GM18951 (cell line): ENCODE data around the gene COL25A1.

Source experiments
- POLR2A ChIP-seq: IDR thresholded peaks from 4 replicates; pipeline ENCODE4 v1.6.1; 2011; ENCODE audit warnings: mild to moderate bottlenecking; ENCODE audit not compliant: insufficient read length, insufficient read depth; ENCODE audit errors: extremely low read depth
- in situ Hi-C: fragments of 300-500 bp; cut with MboI; formaldehyde crosslinking; loops from one replicate; pipeline ENCODE4 v1.12.0; 2022; ENCODE audit warnings: low sequenced_read_pairs, mixed read lengths, inconsistent platforms; ENCODE audit not compliant: unreplicated experiment

COL25A1 gene

DNA sequence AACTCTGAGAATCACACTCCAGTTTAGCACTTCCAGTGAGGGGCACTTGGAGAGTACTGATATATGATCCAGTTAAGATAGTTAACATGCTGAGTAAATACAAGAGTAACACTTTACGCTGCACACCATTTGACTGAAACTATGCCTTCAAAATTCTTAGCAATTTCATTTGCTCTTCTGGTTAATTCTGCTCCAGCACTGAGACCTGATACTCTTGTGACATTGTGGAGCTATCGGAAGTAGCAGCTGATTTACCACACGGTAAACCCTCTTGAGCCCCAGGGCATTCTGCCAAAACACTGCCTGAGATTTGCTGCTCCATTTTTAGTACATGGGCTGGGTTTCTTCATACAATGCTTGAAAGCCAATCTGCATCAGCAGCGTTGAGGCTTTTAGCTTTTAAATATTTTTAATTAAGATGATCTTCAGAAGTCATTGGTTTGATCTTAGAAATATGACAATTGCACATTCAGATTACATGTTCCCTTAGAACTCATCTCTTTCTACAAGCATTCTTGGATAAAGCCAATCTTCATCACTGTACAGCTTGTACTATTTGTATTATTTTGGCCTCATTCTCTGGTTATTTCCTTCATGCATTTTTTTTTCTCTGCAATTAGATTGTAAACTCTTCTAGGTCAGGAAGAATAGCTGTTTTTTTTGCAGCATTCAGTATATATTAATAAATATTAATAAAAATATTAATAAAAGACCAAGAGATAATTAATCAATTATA lies 471.8 kb downstream of the COL25A1 start:
- in situ Hi-C loops = no loop called here
- no peak for TF ChIP-seq POLR2A

DNA sequence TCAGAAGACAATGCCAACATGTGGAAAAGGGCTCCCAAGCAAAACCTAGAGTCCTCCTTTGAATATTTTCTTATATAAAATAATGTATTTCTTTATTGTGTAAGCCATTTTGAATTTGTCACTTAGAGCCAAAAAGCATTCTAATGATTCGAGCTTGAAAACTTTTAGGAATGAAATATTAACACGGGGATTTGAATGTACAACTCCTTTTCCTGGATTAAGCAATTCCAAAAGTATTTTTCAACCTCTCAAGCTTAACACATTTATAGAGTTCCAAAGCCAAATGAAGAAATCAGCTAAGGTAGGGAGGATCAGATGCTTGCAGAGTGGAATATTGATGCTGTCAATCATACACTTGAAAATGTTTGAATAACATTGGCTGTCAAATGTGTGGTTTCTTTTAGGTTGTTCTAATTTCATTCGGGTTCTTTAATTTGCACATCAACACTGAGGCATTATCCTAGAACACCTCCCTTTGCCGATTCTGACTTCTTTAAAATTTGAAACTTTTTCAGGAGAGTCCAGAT lies 472.4 kb downstream of the COL25A1 start:
- TF ChIP-seq POLR2A = no peak
- in situ Hi-C loops = no loop called here

DNA sequence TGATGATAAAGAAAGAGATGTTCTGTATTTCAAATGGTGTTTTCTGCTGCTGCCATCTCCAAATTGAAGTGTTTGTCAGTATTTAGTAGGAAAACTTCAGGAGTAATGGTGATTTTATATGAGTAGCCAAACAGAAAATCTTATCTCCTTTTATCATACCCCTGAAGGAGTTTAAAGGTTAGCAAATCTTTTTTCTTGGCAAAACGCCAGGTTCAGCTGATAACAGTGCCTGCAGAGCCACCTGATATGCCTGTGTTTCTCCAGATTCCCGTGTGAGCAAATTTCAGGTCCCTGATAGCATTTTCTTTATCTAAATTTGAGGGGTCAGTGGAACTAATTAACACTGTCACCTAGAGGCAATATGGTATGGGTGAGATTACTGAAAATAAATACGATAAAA lies 473.8 kb downstream of the COL25A1 start:
- in situ Hi-C loops = no loop called here
- TF ChIP-seq POLR2A = no peak

DNA sequence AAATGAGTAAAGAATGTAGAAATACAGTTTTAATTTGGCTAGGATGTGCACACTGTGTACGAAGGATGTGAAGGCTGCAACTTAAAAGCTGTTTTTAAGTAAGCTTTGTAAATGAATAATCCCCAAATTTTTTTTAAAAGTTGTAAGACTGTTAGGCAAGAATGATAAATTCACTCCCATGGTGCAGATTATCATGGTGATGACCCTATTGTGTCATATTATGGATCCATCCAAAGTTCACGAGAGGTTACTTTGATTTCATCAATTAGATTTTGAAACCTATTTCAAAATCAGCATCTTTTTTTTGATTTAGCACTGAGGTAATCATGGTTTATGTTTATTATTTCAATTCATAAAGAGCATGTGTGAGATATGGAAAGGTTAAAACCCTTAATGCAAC lies 476.7 kb downstream of the COL25A1 start:
- no peak for TF ChIP-seq POLR2A
- in situ Hi-C loops = no loop called here

DNA sequence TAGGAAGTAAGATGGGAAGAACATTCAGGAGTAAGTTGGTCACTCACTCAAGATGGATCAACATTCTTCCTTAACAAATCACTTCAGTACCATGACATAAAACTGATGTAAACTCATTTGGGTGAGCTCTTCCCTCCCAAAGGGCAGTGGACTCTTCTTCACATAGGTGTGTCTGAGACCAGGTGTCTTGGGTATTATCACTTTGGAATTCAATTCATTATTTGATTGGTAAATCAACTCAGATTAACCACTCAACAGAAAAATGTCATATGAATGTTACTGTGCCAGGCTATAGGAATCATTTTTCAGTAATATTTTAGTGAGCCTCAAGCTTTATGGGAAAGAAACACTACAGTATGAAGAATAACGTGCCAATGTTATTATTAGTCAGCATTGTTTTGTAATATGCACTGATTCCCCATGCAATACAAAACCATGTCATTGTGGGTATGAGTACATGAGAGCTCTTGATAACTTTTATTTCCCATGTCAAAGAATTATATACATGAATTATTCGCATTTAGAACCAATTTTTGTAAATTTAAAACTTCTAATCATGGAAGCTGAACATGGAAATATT lies 481.0 kb downstream of the COL25A1 start:
- in situ Hi-C loops = no loop called here
- no peak for TF ChIP-seq POLR2A

DNA sequence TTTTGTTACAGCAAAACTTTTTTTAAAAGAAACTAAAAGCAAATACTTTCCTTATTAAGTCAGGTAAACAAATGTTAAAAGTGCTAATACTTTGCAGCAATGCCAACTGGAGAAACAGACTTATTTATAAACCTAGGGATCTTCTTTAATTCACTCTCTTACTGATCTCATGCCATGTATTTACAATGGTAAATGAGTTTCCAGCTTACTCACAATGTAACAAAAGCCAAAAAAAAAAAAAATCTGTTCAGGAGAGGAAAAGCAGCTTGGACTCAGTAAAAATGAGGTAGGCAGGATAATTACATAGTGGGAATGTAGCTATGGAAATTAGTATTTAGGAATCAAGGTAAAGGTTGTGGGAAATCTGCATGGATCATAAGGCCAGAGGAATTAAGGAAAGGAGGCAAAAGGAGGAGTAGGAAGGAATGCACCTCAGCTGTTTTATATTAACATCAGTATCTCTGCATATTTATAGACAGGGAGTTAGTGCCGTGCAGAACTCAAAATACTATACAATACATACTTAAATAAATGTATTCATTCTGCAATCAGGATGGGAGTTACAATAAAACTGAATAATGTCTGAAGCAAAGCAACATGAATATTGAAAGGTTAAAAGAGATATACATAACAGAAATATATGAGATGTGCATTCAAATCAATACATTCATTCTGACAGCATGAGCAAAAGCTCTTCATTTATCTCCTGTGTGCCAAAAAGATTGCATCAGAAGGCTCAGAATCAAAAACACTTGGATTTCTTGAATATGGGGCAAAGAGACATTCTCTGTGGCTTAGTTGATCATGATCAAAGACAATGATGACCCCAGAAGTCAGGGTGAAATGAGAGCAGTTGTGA lies 481.7 kb downstream of the COL25A1 start:
- in situ Hi-C loops = no loop called here
- no peak for TF ChIP-seq POLR2A

DNA sequence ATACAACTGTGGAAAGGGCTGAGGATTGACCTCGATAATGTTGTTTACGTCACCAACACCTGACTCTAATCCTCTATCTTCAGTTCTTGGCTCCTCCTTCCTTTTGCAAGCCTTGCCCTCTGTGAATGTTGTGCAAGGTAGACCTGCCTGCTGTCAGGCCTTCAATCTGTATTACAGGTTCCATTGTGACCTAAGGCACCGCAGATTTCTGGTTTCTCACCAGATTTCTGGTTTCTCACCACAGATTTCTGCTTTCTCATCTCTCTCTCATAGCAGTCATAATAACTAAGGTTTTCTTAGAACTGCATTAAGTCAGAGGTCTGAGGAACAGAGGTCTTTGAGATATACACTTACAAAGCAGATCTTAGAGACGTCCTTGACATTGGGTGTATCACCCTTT lies 488.1 kb downstream of the COL25A1 start:
- in situ Hi-C loops = no loop called here

DNA sequence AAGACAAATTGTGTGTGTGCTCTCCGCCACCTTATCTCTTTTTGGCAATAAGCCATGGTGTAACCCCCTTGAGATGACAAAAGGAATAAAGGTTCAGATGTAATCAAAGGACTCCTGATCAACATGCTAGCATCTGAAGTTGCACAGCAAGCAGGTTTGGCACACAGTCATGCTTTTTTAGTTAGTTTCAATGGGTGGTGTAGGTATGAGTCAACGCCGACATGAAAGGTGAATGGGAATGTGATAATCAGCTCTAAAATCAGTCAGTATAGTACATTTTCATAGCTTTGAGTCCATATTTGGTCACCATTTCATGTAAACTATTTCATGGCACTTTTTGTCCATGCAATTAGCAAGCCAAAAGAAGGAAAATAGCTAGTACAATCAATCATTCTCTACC lies 489.2 kb downstream of the COL25A1 start:
- TF ChIP-seq POLR2A = no peak

More for the DNA sequence above, 488.1 kb downstream of the COL25A1 start:
- no peak for TF ChIP-seq POLR2A

DNA sequence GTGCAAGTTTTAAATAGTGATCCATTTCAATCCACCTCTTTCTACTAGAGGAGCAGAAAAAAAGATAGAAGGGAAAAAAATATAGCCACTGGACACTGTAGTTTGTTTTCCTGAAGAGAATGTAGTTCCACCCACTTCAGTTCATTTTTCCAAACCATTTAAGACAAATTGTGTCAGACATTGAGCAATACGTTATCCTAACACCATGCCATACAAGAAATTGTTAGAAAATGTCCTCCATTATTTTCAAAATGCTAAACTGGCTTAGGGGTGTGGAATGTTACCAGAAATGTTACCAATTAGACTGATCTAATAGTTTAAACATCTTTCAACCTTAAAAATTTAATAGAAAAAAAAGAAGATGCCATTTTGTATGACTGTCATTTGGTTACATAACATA lies 491.0 kb downstream of the COL25A1 start:
- no peak for TF ChIP-seq POLR2A
- in situ Hi-C loops = no loop called here

More for the DNA sequence above, 489.2 kb downstream of the COL25A1 start:
- in situ Hi-C loops = no loop called here

DNA sequence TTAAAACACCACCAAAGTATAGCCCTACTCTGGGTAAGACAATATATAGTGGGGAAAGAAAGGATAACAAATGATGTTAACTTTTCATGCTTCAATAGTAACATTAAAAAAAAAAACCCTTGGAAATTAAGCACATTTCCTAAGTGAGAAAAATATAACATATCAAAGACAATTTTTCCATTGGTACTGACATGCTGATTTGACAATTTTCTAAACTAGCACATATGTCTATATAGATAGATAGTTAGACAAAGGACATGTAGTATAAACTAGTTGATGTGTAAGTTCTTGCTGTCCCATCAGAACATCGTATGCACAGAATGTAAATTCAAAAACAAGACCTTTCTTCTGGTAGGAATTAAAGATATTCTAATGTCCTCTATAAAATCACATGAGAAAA lies 492.4 kb downstream of the COL25A1 start:
- TF ChIP-seq POLR2A = no peak
- in situ Hi-C loops = no loop called here

DNA sequence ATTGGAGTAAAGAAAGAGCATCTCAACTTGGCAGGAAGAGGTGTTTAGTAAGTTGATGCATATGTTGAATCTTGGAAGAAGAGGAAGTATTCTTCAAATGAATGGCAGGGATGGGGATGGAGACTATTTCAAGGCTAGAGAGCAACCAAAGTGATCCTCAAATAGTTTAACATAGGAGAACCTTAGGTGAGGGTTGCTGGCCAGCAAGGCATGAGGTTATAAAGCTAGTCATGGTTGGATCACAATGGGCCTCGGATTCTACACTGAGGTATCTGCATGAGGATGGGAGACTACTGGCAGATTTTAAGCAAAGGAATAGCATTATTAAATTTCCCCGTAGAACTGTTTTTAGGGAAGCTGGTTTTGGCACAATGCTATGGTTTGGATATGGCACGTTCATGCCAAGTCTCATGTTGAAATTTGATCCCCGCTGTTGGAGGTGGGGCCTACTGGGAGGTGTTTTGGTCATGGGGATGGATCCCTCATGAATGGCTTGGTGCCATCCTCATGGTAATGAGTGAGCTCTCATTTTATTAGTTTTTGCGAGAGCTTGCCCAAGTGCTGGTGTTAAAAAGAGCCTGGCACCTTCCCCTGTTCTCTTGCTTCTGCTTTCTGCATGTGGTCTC lies 497.7 kb downstream of the COL25A1 start:
- in situ Hi-C loops = no loop called here
- TF ChIP-seq POLR2A = no peak

DNA sequence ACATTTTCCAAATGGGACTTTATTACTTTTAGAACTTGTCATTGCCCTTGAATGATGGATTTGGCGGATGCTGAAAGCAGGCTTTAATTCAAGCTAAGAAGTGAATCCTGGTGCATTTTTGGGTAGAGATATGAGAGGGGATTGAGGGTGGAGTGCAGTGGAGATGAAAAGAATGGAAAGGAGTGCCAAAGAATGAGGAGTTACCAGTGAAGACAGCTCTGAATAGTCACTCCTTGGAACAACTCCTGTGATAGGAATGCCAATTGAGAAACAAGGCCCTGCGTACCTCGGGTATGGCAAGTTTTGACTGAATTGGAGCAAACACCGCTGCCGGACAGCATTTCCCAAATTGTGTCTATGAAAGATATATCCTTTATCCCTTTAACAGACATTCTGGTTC lies 503.2 kb downstream of the COL25A1 start:
- in situ Hi-C loops = no loop called here
- no peak for TF ChIP-seq POLR2A

DNA sequence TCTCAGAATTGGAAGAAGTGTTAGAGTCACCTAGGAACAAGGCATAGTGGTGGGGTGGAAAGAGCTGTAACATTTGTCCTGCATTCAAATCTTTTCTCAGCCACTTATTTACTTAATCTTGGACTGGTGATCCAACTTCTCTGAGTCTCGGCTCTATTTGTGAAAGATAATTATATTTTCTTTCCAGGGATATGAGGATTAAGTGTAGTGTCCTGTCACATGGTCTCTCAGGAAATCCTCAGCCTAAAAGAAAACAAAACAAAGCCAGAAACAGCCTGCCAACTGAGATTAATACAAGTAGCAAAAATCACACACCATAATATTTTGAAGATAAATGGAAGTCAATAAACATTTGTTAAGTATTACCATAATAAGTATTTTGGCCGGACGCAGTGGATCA lies 506.3 kb downstream of the COL25A1 start:
- no peak for TF ChIP-seq POLR2A
- in situ Hi-C loops = no loop called here
